ENCODE results near the gene KCMF1. TPM values are rescaled to one million over a fixed set of nuclear protein-coding genes. Genes with fewer than 3 reads are reported as not detected.

Gene KCMF1
- total RNA-seq, 1 experiment from 2014 or later, result 42.7 TPM

GRCh38 chr2:85104228-85104627, 133.3 kb downstream of the KCMF1 start:
- in situ Hi-C loops (cut with HindIII; ENCODE audit: low pct_unique_long_range_greater_than_20kb, low sequenced_read_pairs), result no loop called here
- DNase-seq (ENCODE audit: low read depth), result no peak

GRCh38 chr2:85106489-85107180, 135.7 kb downstream of the KCMF1 start:
- no peak for DNase-seq (ENCODE audit: low read depth)
- in situ Hi-C loops (cut with HindIII; ENCODE audit: low pct_unique_long_range_greater_than_20kb, low sequenced_read_pairs), result no loop called here

Other genes with a start within 250 kb of the KCMF1 start
- gene TRABD2A, start 90.1 kb upstream of the KCMF1 start, total RNA-seq (2014; rRNA removed; shearing (Covaris generic); ENCODE audit: low replicate concordance), result 0.34 and 2.6 TPM in 2 replicates
- 11,384 and 12,769 TPM in 2 replicates for gene TMSB10, start 65.5 kb upstream of the KCMF1 start, total RNA-seq (2014; rRNA removed; shearing (Covaris generic); ENCODE audit: low replicate concordance)
- 0.07 TPM in 1 of 2 replicates, not detected in the other for gene TCF7L1, start 162.2 kb downstream of the KCMF1 start, total RNA-seq (2014; rRNA removed; shearing (Covaris generic); ENCODE audit: low replicate concordance)